Fibroblast of lung (primary cell): ENCODE data around the gene LIN28A. TPM values are rescaled to one million over a fixed set of nuclear protein-coding genes. Genes with fewer than 3 reads are reported as not detected.

Experiments used
- DNase-seq, 2 donors: peaks; one replicate each; pipeline versions ENCODE4 v3.0.0 to v3.0.0-alpha.2; 2010; ENCODE audit warnings: low read depth in 2 of 2
- H2AFZ ChIP-seq: 2 replicates; pipeline ENCODE4 v1.5.1; 2012; ENCODE audit warnings: low read length, control low read depth, inconsistent platforms
- H3K27ac ChIP-seq: 2 replicates; pipeline ENCODE4 v1.5.1; 2011; ENCODE audit warnings: low read length, control low read depth; ENCODE audit not compliant: insufficient read depth
- H3K27me3 ChIP-seq: 2 replicates; pipeline ENCODE4 v1.5.1; 2011; ENCODE audit warnings: mild to moderate bottlenecking, low read length; ENCODE audit not compliant: control insufficient read depth, insufficient read depth
- H3K36me3 ChIP-seq: 2 replicates; pipeline ENCODE4 v1.5.1; 2011; ENCODE audit warnings: low read length; ENCODE audit not compliant: control insufficient read depth, insufficient read depth
- H3K4me1 ChIP-seq: 2 replicates; pipeline ENCODE4 v1.5.1; 2011; ENCODE audit warnings: low read length; ENCODE audit not compliant: control insufficient read depth, insufficient read depth; ENCODE audit errors: extremely low read depth
- H3K4me2 ChIP-seq: 2 replicates; pipeline ENCODE4 v1.5.1; 2011; ENCODE audit warnings: low read length, control low read depth; ENCODE audit not compliant: insufficient read depth; ENCODE audit errors: extremely low read depth
- H3K4me3 ChIP-seq, 4 experiments: fragments of 200-600 bp in 1 of 4; sonication (generic) in 1 of 4; replicated peaks in 1 of 4; 2 replicates each; pipeline ENCODE4 v1.5.1; 2011 to 2016; ENCODE audit warnings: low read length in 4 of 4, low read depth in 3 of 4, mild to moderate bottlenecking in 3 of 4, control low read depth in 2 of 4, inconsistent platforms in 1 of 4, mixed read lengths in 1 of 4; ENCODE audit not compliant: insufficient read depth in 1 of 4; ENCODE audit errors: control extremely low read depth in 1 of 4
- H3K79me2 ChIP-seq: 2 replicates; pipeline ENCODE4 v1.5.1; 2012; ENCODE audit warnings: mild to moderate bottlenecking, low read length, inconsistent platforms; ENCODE audit not compliant: control insufficient read depth, insufficient read depth
- H3K9ac ChIP-seq: 2 replicates; pipeline ENCODE4 v1.5.1; 2011; ENCODE audit warnings: mild to moderate bottlenecking, low read length, control low read depth; ENCODE audit not compliant: insufficient read depth
- H3K9me3 ChIP-seq: 2 replicates; pipeline ENCODE4 v1.5.1; 2012; ENCODE audit warnings: low read depth, low read length; ENCODE audit not compliant: control insufficient read depth, insufficient read depth
- H4K20me1 ChIP-seq: 2 replicates; pipeline ENCODE4 v1.5.1; 2011; ENCODE audit warnings: low read length; ENCODE audit not compliant: control insufficient read depth, insufficient read depth; ENCODE audit errors: extremely low read depth
- EZH2 ChIP-seq: IDR thresholded peaks from 2 replicates; pipeline ENCODE4 v1.5.1; 2012; ENCODE audit warnings: low read length, control low read depth, mild to moderate bottlenecking; ENCODE audit errors: missing control alignments
- polyA minus RNA-seq: library from RNA; depleted of rRNA, polyadenylated mRNA; stranded (reverse); fragments of >200 nt; gene quantifications from 2 replicates; pipeline ENCODE4 v1.2.3, GENCODE V29; 2011; ENCODE audit warnings: low replicate concordance
- polyA plus RNA-seq, 2 donors: library from polyadenylated mRNA; depleted of rRNA in 1 of 2; stranded (reverse) in 1 of 2; unstranded in 1 of 2; fragments of >200 nt; gene quantifications; 2 replicates each; pipeline ENCODE4 v1.2.1, GENCODE V29; 2011 to 2012; ENCODE audit warnings: missing spikeins in 1 of 2
- total RNA-seq: library from RNA; depleted of rRNA; stranded (reverse); fragments of >200 nt; gene quantifications from 2 replicates; pipeline ENCODE4 v1.2.1, GENCODE V29; 2014
- TF ChIP-seq, protein P1 (sequence below), 2 donors: IDR thresholded peaks in 1 of 2; conservative IDR thresholded peaks in 1 of 2; 1 replicate in 1 of 2; 2 replicates in 1 of 2; pipeline ENCODE4 v1.5.1; 2011 to 2012; ENCODE audit warnings: low read length in 2 of 2, control low read depth in 1 of 2, inconsistent platforms in 1 of 2, low read depth in 1 of 2, mild to moderate bottlenecking in 1 of 2

The LIN28A gene
- total RNA-seq = not detected in 2 replicates
- 0.05 and 0.09 TPM in 2 replicates for polyA plus RNA-seq
- not detected in 2 replicates for polyA plus RNA-seq (2012)
- polyA minus RNA-seq = not detected in 2 replicates

GRCh38 chr1:26410706-26411623 is at the start of gene LIN28A:
Gene LIN28A (plus strand): TSS chr1:26410817. CDS start chr1:26410892, 75 bp downstream.
- no peak within 1 kb of the TSS for H3K9ac ChIP-seq
- H3K4me3 ChIP-seq = no peak within 1 kb of the TSS
- no peak for DNase-seq
- H3K27me3 ChIP-seq = peaks cover 40% of the 10 kb centered on the region
- H3K27ac ChIP-seq = no peak within 1 kb of the TSS
- no peak within 1 kb of the TSS for H2AFZ ChIP-seq
- no peaks in the 10 kb centered on the region for H4K20me1 ChIP-seq
- TF ChIP-seq, protein P1, sequence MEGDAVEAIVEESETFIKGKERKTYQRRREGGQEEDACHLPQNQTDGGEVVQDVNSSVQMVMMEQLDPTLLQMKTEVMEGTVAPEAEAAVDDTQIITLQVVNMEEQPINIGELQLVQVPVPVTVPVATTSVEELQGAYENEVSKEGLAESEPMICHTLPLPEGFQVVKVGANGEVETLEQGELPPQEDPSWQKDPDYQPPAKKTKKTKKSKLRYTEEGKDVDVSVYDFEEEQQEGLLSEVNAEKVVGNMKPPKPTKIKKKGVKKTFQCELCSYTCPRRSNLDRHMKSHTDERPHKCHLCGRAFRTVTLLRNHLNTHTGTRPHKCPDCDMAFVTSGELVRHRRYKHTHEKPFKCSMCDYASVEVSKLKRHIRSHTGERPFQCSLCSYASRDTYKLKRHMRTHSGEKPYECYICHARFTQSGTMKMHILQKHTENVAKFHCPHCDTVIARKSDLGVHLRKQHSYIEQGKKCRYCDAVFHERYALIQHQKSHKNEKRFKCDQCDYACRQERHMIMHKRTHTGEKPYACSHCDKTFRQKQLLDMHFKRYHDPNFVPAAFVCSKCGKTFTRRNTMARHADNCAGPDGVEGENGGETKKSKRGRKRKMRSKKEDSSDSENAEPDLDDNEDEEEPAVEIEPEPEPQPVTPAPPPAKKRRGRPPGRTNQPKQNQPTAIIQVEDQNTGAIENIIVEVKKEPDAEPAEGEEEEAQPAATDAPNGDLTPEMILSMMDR (conservative IDR thresholded peaks at IDR 0.05 in 1 of 2, IDR thresholded peaks at IDR 0.05 in 1 of 2; ENCODE audit: low read depth in 1 of 2, low read length in 2 of 2) = no peak
- TF ChIP-seq EZH2 = peak; percentile 99
- no peaks in the 10 kb centered on the region for H3K4me1 ChIP-seq
- no peaks in the 10 kb centered on the region for H3K36me3 ChIP-seq
- no peak within 1 kb of the TSS for H3K4me2 ChIP-seq
- H3K79me2 ChIP-seq = no peaks in the 10 kb centered on the region
- no peaks in the 10 kb centered on the region for H3K9me3 ChIP-seq

- no peaks in the 10 kb centered on the region for H4K20me1 ChIP-seq
Measured at GRCh38 chr1:26361605-26362122, 49.0 kb upstream of the LIN28A start.

GRCh38 chr1:26362331-26362730 is 48.3 kb upstream of the LIN28A start:
- no peak for TF ChIP-seq EZH2
- TF ChIP-seq, protein P1 (conservative IDR thresholded peaks at IDR 0.05 in 1 of 2, IDR thresholded peaks at IDR 0.05 in 1 of 2; ENCODE audit: low read depth in 1 of 2, low read length in 2 of 2) = no peak
- Histone ChIP-seq H3K4me1 (peaks cover 2% of the 10 kb centered on the region), H3K4me3 (no peak overlapping the region), H2AFZ (no peak overlapping the region), H4K20me1 (no peaks in the 10 kb centered on the region), H3K4me2 (no peak overlapping the region), H3K9me3 (no peaks in the 10 kb centered on the region), H3K27ac (no peak overlapping the region), H3K36me3 (no peaks in the 10 kb centered on the region), H3K79me2 (no peaks in the 10 kb centered on the region), H3K27me3 (peaks cover 47% of the 10 kb centered on the region), H3K9ac (no peak overlapping the region)
- no peak for DNase-seq

More at GRCh38 chr1:26361605-26362122, 49.0 kb upstream of the LIN28A start:
- Histone ChIP-seq H3K27me3 (peaks cover 47% of the 10 kb centered on the region), H3K9ac (no peak overlapping the region), H3K36me3 (no peaks in the 10 kb centered on the region), H3K9me3 (no peaks in the 10 kb centered on the region), H2AFZ (no peak overlapping the region), H3K4me2 (no peak overlapping the region), H3K4me1 (peaks cover 2% of the 10 kb centered on the region), H3K4me3 (no peak overlapping the region), H3K79me2 (no peaks in the 10 kb centered on the region), H3K27ac (no peak overlapping the region)
- DNase-seq = no peak
- no peak for TF ChIP-seq EZH2
- TF ChIP-seq, protein P1 (conservative IDR thresholded peaks at IDR 0.05 in 1 of 2, IDR thresholded peaks at IDR 0.05 in 1 of 2; ENCODE audit: low read depth in 1 of 2, low read length in 2 of 2) = no peak
